H9 (cell line): ENCODE results near the gene PXN. TPM values are rescaled to one million over a fixed set of nuclear protein-coding genes. Genes with fewer than 3 reads are reported as not detected.

Experiments
- DNase-seq: peaks from one replicate; pipeline ENCODE4 v3.0.0-alpha.2; 2017
- H2AFZ ChIP-seq: one replicate; pipeline ENCODE4 v1.6.1; 2013; ENCODE audit warnings: mild to moderate bottlenecking, low read length, control low read depth, moderate library complexity
- H2AK5ac ChIP-seq: 2 replicates; pipeline ENCODE4 v1.6.1; 2013; ENCODE audit warnings: low read length, control low read depth, mixed read lengths; ENCODE audit not compliant: insufficient read length
- H2BK120ac ChIP-seq: one replicate; pipeline ENCODE4 v1.6.1; 2013; ENCODE audit warnings: low read depth, mild to moderate bottlenecking, low read length, control low read depth, inconsistent platforms; ENCODE audit not compliant: poor library complexity, severe bottlenecking
- H2BK12ac ChIP-seq: 2 replicates; pipeline ENCODE4 v1.6.1; 2013; ENCODE audit warnings: low read length, control low read depth, mixed read lengths, low read depth; ENCODE audit not compliant: insufficient read length
- H2BK15ac ChIP-seq: 2 replicates; pipeline ENCODE4 v1.6.1; 2013; ENCODE audit warnings: low read depth, low read length, control low read depth
- H2BK20ac ChIP-seq: one replicate; pipeline ENCODE4 v1.6.1; 2013; ENCODE audit warnings: low read depth, mild to moderate bottlenecking, low read length, control low read depth, inconsistent platforms; ENCODE audit not compliant: poor library complexity, severe bottlenecking
- H2BK5ac ChIP-seq: 2 replicates; pipeline ENCODE4 v1.6.1; 2013; ENCODE audit warnings: low read length, control low read depth, mixed read lengths; ENCODE audit not compliant: insufficient read length
- H3K14ac ChIP-seq: 2 replicates; pipeline ENCODE4 v1.6.1; 2013; ENCODE audit warnings: low read length, control low read depth; ENCODE audit not compliant: insufficient read depth
- H3K18ac ChIP-seq: 2 replicates; pipeline ENCODE4 v1.6.1; 2013; ENCODE audit warnings: low read depth, mild to moderate bottlenecking, mixed read lengths, low read length, control low read depth; ENCODE audit not compliant: insufficient read length
- H3K23ac ChIP-seq: 2 replicates; pipeline ENCODE4 v1.6.1; 2013; ENCODE audit warnings: low read length, control low read depth, mixed read lengths, low read depth; ENCODE audit not compliant: insufficient read length
- H3K23me2 ChIP-seq: 2 replicates; pipeline ENCODE4 v1.6.1; 2013; ENCODE audit warnings: low read depth, mild to moderate bottlenecking, mixed read lengths, low read length, control low read depth; ENCODE audit not compliant: insufficient read length, poor library complexity, severe bottlenecking
- H3K27ac ChIP-seq: 2 replicates; pipeline ENCODE4 v1.5.1; 2013; ENCODE audit warnings: low read length, control low read depth, mixed read lengths, low read depth; ENCODE audit not compliant: insufficient read length
- H3K27me3 ChIP-seq: 2 replicates; pipeline ENCODE4 v1.6.1; 2013; ENCODE audit warnings: low read length, control low read depth, inconsistent platforms; ENCODE audit not compliant: insufficient read depth
- H3K4ac ChIP-seq: 2 replicates; pipeline ENCODE4 v1.6.1; 2013; ENCODE audit warnings: low read depth, mild to moderate bottlenecking, control low read depth, inconsistent platforms, low read length, moderate library complexity
- H3K4me1 ChIP-seq: 2 replicates; pipeline ENCODE4 v1.6.1; 2013; ENCODE audit warnings: low read length, control low read depth, inconsistent platforms; ENCODE audit not compliant: insufficient read depth
- H3K4me2 ChIP-seq: 2 replicates; pipeline ENCODE4 v1.6.1; 2013; ENCODE audit warnings: low read length, control low read depth, mixed read lengths; ENCODE audit not compliant: insufficient read length, insufficient read depth
- H3K56ac ChIP-seq: 2 replicates; pipeline ENCODE4 v1.6.1; 2013; ENCODE audit warnings: low read depth, mild to moderate bottlenecking, mixed read lengths, low read length, control low read depth; ENCODE audit not compliant: insufficient read length
- H3K79me1 ChIP-seq: 2 replicates; pipeline ENCODE4 v1.6.1; 2013; ENCODE audit warnings: low read depth, mild to moderate bottlenecking, moderate library complexity, low read length, control low read depth, inconsistent platforms; ENCODE audit not compliant: insufficient read depth, poor library complexity, severe bottlenecking
- H3K79me2 ChIP-seq: 2 replicates; pipeline ENCODE4 v1.6.1; 2013; ENCODE audit warnings: low read length, control low read depth, inconsistent platforms; ENCODE audit not compliant: insufficient read depth
- H3K9ac ChIP-seq: 2 replicates; pipeline ENCODE4 v1.6.1; 2013; ENCODE audit warnings: low read length, control low read depth, mixed read lengths; ENCODE audit not compliant: insufficient read length; ENCODE audit errors: extremely low read depth
- H3K9me3 ChIP-seq: one replicate; pipeline ENCODE4 v1.6.1; 2013; ENCODE audit warnings: low read depth, low read length, inconsistent platforms; ENCODE audit not compliant: control insufficient read depth
- H3T11ph ChIP-seq: one replicate; pipeline ENCODE4 v1.6.1; 2013; ENCODE audit warnings: mild to moderate bottlenecking, low read length, control low read depth, inconsistent platforms
- H4K20me1 ChIP-seq: one replicate; pipeline ENCODE4 v1.6.1; 2013; ENCODE audit not compliant: control insufficient read depth, insufficient read length, insufficient read depth
- H4K5ac ChIP-seq: 2 replicates; pipeline ENCODE4 v1.6.1; 2013; ENCODE audit warnings: low read depth, mild to moderate bottlenecking, mixed read lengths, low read length, control low read depth; ENCODE audit not compliant: insufficient read length
- H4K8ac ChIP-seq: replicated peaks from 2 replicates; pipeline ENCODE4 v1.6.1; 2013; ENCODE audit warnings: low read length, control low read depth, mixed read lengths, low read depth; ENCODE audit not compliant: insufficient read length
- H4K91ac ChIP-seq: 2 replicates; pipeline ENCODE4 v1.6.1; 2013; ENCODE audit warnings: low read depth, mild to moderate bottlenecking, moderate library complexity, mixed read lengths, low read length, control low read depth; ENCODE audit not compliant: insufficient read length
- H3K27ac Mint-ChIP-seq, 3 experiments: 2 replicates in 2 of 3; 3 replicates in 1 of 3; pipeline ENCODE4 v1.8.0; 2020 to 2021; ENCODE audit warnings: mixed read lengths in 3 of 3, mild to moderate bottlenecking in 1 of 3, moderate library complexity in 1 of 3
- H3K27me3 Mint-ChIP-seq: 2 replicates; pipeline ENCODE4 v1.8.0; 2021; ENCODE audit warnings: low read depth, mild to moderate bottlenecking, moderate library complexity, mixed read lengths
- H3K36me3 Mint-ChIP-seq, 3 experiments: 2 replicates in 2 of 3; 3 replicates in 1 of 3; pipeline ENCODE4 v1.8.0; 2020 to 2021; ENCODE audit warnings: low read depth in 3 of 3, mixed read lengths in 3 of 3; ENCODE audit not compliant: insufficient read depth in 1 of 3
- H3K4me1 Mint-ChIP-seq, 2 experiments: 2 replicates each; pipeline ENCODE4 v1.8.0; 2020; ENCODE audit warnings: mixed read lengths in 2 of 2
- H3K4me3 Mint-ChIP-seq, 2 experiments: 2 replicates in 1 of 2; 3 replicates in 1 of 2; pipeline ENCODE4 v1.8.0; 2020 to 2021; ENCODE audit warnings: mild to moderate bottlenecking in 2 of 2, mixed read lengths in 2 of 2, moderate library complexity in 1 of 2
- H3K9me3 Mint-ChIP-seq, 2 experiments: 2 replicates in 1 of 2; 3 replicates in 1 of 2; pipeline ENCODE4 v1.8.0; 2020; ENCODE audit warnings: mild to moderate bottlenecking in 2 of 2, mixed read lengths in 2 of 2, moderate library complexity in 1 of 2
- CTCF ChIP-seq: fragments of 200-600 bp; sonication (generic); conservative IDR thresholded peaks from 3 replicates; pipeline ENCODE4 v1.8.0; 2021; ENCODE audit warnings: antibody characterized with exemption, mild to moderate bottlenecking
- WGBS: extraction: QIAGEN DNeasy Blood & Tissue Kit; methylation state at CpG from one replicate; pipeline ENCODE4 v1.1.7; 2013; ENCODE audit warnings: missing lambda C conversion rate, low lambda C conversion rate, mixed read lengths; ENCODE audit not compliant: insufficient read length; ENCODE audit errors: extremely low coverage; 5-methylcytosine and 5-hydroxymethylcytosine counted together
- total RNA-seq: library from RNA; stranded (reverse); gene quantifications from 2 replicates; pipeline ENCODE4 v1.2.1, GENCODE V29; 2021

PXN gene
- total RNA-seq, 1 experiment from 2014 or later = 92.8 TPM

- Histone ChIP-seq H3K27ac (no peak overlapping the region), H3T11ph (no peak overlapping the region), H3K18ac (no peak overlapping the region), H3K9me3 (no peaks in the 10 kb centered on the region), H3K9ac (no peak overlapping the region), H4K5ac (no peak overlapping the region), H3K14ac (no peak overlapping the region), H2AK5ac (no peak overlapping the region), H3K79me2 (peaks cover 48% of the 10 kb centered on the region; the same call in 1 of the 2 replicates), H4K8ac (no peak overlapping the region), H4K91ac (no peak overlapping the region), H3K56ac (no peak overlapping the region), H3K27me3 (no peaks in the 10 kb centered on the region), H3K4me1 (peaks cover 18% of the 10 kb centered on the region), H2BK5ac (no peak overlapping the region), H3K23ac (no peak overlapping the region), H2BK20ac (no peak overlapping the region), H2BK15ac (no peak overlapping the region), H3K23me2 (peaks cover 3% of the 10 kb centered on the region), H2BK120ac (no peak overlapping the region), H4K20me1 (no peaks in the 10 kb centered on the region), H3K79me1 (peaks cover 3% of the 10 kb centered on the region), H3K4ac (no peak overlapping the region), H2BK12ac (no peak overlapping the region), H3K4me2 (no peak overlapping the region), H2AFZ (no peak overlapping the region)
- no peak for TF ChIP-seq CTCF
- Mint-ChIP-seq H3K36me3 (peaks cover 2 to 17% (median 12%) of the 10 kb centered on the region in 3 experiments; a peak in 6 of 7 replicates), H3K27me3 (no peaks in the 10 kb centered on the region), H3K4me1 (peaks cover 61 to 66% of the 10 kb centered on the region in 2 experiments), H3K27ac (peak overlapping the region in 2 of 3 experiments; percentile 26 to 94; a peak in 3 of 7 replicates), H3K4me3 (no peak overlapping the region), H3K9me3 (no peaks in the 10 kb centered on the region)
- WGBS = 100% methylated on average over 1 of the region's 8 CpGs
- peak; percentile 26 for DNase-seq
Observed at GRCh38 chr12:120259418-120260202, 5.9 kb downstream of the PXN start.
